HG02840 (cell line): ENCODE data around the gene HAP1.
"Not testable (repeated sequence)": the region's sequence is repeated elsewhere in the genome, so short reads cannot be mapped to it uniquely, and the experiment has no call there.

ENCODE experiments used
- ATAC-seq: cut with Tn5 transposase; IDR thresholded peaks from one replicate; pipeline ENCODE4 v1.9.1; 2021; ENCODE audit warnings: mild to moderate bottlenecking, moderate library complexity, moderate number of reproducible peaks; ENCODE audit not compliant: unreplicated experiment, low FRiP score

HAP1 gene

DNA sequence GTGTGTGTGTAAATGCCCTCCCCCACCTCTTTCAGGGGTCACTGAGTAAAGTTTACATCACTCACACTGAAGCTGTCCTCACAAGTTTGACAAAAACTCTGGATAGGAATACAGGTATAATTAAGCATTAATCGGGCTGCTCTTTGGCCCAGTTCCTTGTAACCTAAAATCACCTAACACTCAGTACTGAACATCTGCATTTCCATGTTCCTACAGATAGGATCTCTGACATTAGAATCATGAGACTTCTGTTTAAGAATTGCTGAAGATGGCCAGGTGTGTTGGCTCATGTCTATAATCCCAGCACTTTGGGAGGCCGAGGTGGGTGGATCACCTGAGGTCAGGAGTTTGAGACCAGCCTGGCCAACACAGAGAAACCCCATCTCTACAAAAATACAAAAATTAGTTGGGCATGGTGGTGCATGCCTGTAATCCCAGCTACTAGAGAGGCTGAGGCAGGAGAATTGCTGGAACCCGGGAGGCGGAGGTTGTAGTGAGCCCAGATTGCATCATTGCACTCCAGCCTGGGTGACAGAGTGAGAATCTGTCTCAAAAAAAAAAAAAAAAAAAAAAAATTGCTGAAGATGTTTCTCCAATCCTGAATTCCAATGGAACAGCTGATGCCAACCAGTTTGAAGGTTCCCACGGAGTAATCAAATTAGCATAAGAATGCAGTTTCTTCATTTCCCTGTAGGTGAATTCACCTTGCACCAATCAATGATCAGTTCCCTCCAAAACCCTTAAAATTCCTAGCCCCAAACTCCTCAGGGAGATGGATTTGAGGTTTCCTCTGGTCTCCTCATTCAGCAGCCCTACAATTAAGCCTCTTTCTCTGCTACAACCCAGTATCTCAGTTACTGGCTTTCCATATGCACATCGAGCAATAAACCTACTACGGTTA, 59.0 kb downstream of the HAP1 start:
- not testable (repeated sequence) for ATAC-seq
